Sigmoid colon (tissue), 4 donors: ENCODE results near the gene TTC36.

Experiments used
- EP300 ChIP-seq, 4 donors: sonication (generic); formaldehyde crosslinking; IDR thresholded peaks; one replicate each; pipeline ENCODE4 v1.6.1; 2017; ENCODE audit warnings: antibody characterized with exemption in 4 of 4
- POLR2A ChIP-seq, 2 donors: fragments of 450-650 bp; IDR thresholded peaks; one replicate each; pipeline ENCODE4 v1.6.1; 2016; ENCODE audit warnings: antibody characterized with exemption in 2 of 2, mild to moderate bottlenecking in 2 of 2, moderate library complexity in 2 of 2
- TF ChIP-seq, protein P1 (sequence below), 4 experiments: fragments of 450-650 bp in 3 of 4; fragments of 200-600 bp in 1 of 4; IDR thresholded peaks; one replicate each; pipeline ENCODE4 v1.5.1; 2016 to 2019; ENCODE audit warnings: antibody characterized with exemption in 4 of 4, mild to moderate bottlenecking in 3 of 4, moderate library complexity in 2 of 4

DNA sequence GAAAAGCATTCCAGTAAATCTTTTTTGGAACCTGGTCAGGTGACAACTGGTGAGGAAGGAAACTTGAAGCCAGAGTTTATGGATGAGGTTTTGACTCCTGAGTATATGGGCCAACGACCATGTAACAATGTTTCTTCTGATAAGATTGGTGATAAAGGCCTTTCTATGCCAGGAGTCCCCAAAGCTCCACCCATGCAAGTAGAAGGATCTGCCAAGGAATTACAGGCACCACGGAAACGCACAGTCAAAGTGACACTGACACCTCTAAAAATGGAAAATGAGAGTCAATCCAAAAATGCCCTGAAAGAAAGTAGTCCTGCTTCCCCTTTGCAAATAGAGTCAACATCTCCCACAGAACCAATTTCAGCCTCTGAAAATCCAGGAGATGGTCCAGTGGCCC is 24.1 kb upstream of the TTC36 start:
- TF ChIP-seq, protein P1, sequence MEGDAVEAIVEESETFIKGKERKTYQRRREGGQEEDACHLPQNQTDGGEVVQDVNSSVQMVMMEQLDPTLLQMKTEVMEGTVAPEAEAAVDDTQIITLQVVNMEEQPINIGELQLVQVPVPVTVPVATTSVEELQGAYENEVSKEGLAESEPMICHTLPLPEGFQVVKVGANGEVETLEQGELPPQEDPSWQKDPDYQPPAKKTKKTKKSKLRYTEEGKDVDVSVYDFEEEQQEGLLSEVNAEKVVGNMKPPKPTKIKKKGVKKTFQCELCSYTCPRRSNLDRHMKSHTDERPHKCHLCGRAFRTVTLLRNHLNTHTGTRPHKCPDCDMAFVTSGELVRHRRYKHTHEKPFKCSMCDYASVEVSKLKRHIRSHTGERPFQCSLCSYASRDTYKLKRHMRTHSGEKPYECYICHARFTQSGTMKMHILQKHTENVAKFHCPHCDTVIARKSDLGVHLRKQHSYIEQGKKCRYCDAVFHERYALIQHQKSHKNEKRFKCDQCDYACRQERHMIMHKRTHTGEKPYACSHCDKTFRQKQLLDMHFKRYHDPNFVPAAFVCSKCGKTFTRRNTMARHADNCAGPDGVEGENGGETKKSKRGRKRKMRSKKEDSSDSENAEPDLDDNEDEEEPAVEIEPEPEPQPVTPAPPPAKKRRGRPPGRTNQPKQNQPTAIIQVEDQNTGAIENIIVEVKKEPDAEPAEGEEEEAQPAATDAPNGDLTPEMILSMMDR (IDR thresholded peaks at IDR 0.05): no peak
- TF ChIP-seq POLR2A (IDR thresholded peaks at IDR 0.05): no peak
- no peak for TF ChIP-seq EP300 (IDR thresholded peaks at IDR 0.05)
